HG02885 (cell line): ENCODE results near the gene INPP5D.
"Not testable (repeated sequence)": the region's sequence is repeated elsewhere in the genome, so short reads cannot be mapped to it uniquely, and the experiment has no call there.

Experiments used
- ATAC-seq: cut with Tn5 transposase; IDR thresholded peaks from one replicate; pipeline ENCODE4 v1.9.1; 2021; ENCODE audit warnings: mild to moderate bottlenecking; ENCODE audit not compliant: unreplicated experiment, poor library complexity

The INPP5D gene

DNA sequence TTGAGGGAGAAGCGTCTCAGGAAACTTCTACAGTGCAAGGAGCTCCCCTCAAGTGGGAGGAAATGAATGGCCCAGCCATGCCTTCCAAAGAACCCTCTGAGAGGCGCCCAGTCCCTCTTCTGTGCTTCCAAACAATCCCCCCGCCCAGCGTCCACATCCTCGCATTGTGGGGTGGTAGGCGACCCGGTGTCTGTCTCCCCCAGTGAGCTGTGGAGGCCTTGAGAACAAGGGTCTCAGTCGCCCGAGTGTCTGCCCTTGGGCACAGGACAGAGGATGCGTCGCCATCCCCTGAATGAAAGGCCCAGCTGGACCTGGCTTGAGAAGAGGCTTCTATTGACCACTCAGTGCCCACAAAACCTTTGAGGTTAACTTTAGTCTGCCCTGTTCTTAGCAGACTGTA, 29.7 kb downstream of the INPP5D start:
- ATAC-seq: no peak

DNA sequence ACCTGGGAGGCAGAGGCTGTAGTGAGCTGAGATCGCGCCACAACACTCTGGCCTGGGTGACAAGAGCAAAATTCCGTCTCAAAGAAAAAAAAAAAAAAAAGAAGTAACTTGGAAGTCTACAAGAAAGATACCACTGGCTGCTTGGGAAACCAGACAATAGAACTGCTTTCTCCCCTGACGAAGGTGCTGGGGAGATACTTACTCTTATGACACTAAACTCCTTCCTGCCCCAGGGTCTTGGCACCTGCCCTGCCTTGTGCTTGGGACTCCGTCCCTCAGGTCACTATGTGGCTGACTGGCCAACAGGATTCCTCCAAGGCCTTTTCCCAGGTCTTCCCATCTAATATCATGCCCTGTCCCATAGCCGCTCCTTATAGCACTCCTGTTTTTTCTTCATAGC, 30.7 kb downstream of the INPP5D start:
- no peak for ATAC-seq

DNA sequence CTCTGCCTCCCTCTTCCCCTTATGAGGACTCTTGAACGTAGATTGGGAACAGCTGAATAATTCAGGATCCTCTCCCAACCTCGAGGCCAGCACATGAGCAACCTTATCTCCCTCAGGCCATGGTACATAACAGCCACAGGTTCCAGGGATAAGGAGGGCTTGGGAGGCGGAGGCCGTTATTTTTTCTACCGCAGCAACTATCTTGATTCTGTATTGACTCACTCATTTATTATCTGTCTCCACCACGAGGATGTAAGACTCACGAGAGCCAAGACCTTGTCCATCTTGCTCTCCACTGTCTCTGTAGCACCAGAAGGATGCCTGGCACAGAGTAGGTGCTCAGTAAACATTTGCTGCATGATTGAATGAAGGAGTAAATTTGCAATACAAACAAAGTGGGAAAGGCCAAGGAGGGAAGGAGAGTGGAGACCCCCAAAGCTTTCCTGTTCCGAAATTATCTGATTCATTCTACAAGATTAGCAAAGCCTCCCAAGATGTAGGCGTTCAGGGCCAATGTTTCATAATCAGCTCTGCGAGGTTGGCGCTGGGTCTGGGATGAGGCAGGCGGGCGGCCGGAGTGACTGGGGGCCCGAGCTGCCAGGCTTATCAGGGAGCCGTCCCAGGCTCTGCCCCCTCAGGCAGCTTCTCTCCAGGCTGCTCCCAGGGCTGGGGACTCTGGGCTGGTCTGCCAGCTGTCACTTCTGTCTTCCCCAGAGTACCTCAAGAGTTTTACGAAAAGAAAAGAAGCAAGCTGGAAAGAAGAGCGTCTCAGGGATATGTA, 31.6 kb downstream of the INPP5D start:
- no peak for ATAC-seq

DNA sequence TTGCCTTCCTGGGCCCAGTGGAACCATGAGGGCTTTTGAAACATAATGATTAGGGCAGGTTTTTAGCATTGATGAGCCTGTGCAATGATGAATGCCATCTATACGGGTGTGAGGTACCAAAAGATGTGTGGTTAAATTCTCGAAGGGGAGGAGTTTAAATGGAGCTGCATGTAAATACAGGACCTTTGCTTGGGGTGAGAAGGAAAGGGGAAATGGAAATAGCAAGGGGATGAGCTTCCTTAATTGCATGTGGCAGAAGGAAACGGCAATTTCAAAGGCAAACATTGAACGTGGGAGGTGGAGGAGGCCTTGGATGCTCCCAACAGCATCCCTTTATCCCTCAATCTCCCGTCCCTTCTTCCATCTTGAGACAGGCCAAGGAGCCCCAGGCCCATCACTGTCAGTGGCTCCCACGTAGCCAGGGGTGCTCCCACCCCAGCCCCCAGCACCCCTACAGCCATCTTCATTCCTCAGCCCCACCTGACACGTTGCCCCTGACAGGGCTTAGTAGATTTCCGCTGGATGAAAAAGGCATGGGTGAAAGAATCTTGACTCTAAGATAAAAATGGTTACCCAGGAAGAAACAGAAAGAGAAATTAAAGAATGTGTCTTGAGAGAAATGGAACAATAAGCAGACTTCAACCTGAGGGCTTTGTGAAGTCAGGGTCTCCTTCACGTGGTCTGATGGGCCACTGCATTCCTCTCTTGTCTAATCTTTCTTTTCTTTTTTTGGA, 32.5 kb downstream of the INPP5D start:
- no peak for ATAC-seq

DNA sequence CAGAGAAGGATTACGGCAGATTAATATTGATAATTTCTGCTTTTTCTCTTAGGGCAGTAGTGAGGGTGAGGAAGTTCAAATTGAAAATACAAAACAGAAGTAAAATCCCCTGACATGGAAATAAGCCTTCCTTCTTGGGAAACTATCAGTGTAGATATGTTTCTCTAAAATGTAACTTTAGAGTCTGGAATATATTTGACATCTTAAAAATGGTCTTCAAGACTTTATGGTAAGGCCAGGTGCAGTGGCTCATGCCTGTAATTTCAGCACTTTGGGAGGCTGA, 33.0 kb downstream of the INPP5D start:
- no peak for ATAC-seq

DNA sequence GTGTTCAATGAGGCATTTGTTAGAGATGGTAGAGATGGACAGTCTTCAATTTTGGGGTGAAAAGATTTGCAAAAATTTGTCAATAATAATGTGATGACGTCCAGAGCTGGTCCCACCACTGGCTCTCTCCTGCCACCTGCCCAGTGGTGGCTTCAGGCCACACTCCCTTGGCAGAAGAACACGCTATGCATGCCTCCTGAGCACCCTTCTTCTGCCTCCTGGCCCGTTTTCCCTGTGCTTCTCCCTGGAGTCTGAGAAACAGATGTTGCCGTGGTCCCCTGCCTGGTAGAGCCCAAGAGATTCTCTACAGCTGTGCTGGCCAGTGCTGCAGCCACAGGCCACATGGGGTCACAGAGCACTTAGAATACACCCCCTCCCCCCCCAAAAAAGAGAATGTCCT, 33.6 kb downstream of the INPP5D start:
- no peak for ATAC-seq

DNA sequence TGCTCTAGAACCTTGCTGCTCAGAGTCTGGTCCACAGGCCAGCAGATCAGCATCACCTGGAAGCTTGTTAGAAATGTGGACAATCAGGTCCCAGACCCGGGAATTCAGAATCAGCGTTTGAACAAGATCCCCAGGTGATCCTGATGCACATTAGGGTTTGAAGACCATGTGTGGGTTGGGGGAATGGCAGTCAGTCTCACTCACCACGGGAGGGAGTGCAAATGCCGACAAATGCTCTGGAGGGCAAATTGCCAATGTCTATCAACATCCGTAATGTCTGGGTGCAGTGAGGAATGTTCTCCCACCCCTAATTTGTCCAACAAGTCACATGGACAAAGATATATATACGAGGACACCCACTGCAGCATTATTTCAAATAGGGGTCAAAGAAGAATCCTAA, 34.5 kb downstream of the INPP5D start:
- ATAC-seq: no peak

DNA sequence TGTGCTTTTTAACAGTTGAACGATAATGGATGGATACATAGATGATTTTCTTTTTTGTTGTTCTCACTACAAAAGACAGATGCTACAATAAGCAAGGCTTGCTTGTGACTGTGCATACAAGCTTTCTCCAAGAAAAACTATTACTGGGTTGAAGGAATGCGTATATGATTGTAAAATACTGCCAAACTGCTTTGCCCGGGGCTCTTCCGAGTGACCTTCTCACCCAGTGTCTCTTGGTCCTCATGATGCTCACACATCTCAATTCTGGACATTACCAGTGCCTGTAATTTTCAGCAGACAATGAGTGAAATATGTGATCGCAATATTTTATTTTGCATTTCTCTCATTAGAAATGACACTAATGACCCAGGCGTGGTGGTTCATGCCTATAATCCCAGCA, 35.9 kb downstream of the INPP5D start:
- ATAC-seq: no peak

DNA sequence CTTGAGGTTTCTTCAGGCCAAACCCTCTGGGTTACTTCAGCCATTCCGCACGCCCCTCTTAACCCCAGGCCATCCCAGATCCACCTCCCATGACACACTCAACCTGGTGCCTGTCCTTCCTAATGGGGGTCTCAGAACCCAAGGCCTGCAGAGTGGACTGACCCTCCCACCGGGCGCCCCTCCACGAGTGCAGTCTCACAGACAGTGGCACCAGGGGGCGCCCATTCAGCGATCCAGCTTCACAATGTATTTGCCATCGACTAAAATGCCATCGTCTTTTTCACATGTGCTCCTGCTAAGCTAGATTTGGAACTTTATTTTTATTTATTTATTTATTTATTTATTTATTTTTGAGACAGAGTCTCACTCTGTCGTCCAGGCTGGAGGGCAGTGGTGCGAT, 38.5 kb downstream of the INPP5D start:
- no peak for ATAC-seq

DNA sequence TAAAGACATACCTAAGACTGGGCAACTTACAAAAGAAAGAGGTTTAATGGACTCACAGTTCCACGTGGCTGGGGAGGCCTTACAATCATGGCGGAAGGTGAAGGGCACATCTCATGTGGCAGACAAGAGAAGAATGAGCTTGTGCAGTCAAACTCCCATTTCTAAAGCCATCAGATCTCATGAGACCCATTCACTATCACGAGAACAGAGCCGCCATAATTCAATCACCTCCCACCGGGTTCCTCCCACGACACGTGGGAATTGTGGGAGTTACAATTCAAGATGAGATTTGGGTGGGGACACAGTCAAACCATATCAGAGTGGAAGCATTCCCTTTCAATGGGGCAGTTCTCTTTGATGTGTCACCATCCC, 39.7 kb downstream of the INPP5D start:
- ATAC-seq: not testable (repeated sequence)

DNA sequence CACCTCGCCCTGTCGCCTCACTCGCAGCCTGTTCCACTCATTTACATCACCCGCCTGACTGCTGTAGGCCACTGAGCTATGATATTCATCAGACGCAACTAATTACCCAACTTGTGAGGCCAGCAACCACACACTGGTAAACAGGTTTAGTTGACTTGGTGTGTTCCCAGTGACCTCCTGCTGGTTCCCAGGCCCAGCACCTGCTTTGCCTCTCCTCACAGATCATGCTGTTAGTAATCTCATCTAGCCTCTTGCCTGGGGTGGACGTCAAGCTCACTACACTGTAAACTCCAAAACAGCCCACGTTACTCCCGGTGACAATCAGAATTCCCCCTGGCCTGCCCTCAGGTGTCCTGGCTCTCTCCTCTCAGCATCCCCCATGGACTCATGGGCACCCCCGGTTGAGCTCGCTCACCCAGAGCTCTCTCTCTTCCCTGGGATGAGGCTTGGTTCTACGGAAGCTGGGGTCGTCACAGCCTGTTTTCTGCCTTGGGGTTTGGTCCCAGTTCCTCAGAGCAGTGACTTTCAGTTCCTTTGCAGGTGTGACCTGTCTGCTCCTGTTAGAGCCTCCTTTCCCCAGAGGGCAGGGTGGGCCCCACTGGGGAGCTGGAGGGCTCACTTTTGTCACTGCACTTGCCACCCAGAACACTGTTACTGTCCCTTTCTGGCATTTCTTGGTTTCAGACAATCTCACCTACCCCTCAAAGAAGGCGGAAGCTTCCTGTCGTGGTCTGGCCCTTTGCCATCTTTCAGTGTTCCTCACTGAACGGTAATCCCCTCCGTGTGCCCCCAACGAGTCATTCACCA, 40.3 kb downstream of the INPP5D start:
- peak; percentile 83 for ATAC-seq

DNA sequence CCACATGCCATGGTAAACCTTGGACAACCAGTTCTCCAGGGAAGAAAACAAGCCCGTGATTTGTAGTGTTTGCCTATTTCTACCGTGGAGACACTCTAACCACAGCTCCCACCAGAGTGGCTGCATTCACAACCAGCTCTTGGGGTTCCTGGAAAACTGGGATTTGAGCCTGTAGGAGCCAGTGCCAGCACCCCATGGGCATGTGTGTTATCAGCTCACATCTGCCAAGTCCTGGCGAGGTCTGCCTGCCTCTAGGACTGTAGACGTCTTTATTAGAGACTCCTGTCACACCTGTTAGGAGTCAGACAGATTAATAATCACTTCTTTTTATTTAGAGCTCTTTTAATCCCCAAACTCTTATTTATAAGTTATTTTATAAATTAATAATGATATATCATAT, 41.0 kb downstream of the INPP5D start:
- ATAC-seq: no peak

DNA sequence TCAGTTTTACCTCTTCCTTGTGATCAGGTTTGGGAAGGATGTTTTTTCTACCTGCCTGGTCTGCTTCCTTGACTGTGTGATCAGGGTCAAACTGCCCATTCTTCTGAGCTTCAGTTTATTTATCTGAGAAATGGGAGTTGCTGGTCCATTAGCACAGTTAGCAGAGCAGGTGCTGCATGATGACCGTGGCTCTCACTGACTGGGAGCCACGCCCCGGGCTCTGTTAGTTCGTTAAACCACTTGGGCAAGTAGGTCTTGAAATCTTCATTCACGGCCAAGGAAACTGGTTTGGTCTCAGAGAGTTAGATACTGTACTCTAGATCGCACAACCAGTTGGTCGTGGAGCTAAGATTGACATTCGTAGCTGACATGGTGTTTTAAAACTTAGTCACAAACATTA, 41.7 kb downstream of the INPP5D start:
- no peak for ATAC-seq

DNA sequence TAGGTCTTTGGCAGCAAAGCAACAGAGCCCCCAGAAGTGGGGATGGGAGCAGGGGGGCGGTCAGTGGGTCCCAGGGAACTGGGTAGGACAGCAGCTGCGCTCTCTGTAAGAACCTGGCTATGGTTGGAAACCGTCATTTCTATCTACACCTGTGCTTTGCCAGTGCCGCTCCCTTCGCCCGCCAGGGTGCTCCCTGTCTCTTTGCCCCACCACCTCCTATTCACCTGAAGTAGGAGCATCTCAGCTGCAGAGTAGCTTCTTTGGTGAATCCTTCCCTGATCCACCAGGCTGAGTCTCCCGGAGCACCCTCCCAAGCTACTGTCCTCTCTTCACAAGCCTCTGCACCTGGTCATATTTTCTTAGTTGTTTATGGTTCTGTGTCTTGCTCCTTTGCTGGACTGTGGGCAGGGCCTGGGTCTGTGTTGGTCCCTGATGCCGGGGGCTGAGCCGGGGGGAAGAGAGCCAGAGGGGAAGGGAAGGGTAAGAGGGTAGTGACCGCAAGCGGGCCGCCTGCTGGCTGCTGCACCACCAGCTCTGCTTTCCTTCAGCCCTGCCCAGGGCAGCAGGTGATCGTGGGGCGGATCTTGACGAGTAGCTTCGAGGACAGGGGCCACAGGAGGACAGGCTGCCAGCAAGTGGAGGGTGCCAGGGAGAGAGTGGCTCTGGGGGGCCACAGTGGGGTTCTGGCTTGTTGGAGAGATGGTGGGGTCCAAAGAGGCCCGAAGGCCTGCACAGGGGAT, 45.2 kb downstream of the INPP5D start:
- ATAC-seq: no peak

DNA sequence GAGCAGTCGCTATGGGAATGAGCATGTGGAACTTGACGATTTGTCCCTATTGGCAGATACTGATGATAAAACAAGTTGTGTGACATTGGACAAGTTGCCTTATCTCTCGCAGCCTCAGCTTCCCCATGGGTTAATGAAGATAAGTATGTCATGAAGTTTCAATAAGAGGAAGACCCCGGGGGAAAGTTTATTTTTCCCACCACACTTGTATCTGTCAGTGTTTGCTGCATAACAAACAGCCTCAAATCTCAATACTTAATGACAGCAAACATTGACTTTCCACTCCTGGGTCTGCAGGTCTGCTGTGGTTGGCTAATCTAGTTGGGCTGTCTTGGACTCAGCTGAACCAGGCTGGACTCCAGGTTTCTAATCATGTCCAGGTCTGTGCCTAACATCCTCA, 45.8 kb downstream of the INPP5D start:
- ATAC-seq: no peak

DNA sequence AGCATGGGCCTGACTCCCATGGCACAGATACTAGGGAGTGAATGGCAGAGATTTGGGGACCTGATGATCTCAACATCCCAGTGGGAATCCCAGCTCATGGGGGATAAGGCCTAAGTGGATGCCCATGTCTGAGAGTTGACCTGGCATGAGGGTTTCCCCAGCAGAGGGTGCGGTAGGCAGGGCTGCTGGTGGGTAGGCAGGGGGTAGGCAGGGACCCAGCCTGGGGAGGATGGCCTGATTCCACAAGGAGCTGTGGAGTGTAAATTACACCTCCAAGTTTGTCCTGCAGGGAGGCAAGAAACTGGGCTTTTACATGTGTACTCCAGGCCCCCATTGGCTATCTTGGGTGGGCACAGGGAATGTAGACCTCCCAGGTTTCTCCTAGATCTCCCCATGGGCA, 46.9 kb downstream of the INPP5D start:
- no peak for ATAC-seq

DNA sequence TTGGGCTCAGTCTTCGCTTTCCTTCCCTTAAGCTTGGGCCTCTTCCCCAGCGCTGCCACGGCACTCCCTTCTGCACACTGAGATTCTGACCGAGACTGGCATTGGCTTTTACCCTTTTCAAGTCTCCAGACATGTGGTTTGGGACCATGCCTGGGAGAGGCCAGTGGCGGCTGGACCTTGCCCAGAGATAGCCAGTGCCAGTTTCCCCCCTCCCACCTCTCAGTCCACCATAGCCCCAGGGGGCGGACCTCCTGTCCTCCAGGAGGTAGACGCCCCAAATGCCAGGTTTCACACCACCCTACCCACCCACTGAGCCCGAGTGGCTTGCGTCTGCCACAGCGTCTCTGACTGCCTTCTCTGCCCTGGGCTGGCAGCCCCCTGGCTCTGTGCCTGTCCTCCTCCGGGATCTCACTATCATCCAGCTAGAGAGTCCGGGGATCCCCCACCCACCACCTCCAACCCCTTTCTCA, 47.7 kb downstream of the INPP5D start:
- no peak for ATAC-seq

DNA sequence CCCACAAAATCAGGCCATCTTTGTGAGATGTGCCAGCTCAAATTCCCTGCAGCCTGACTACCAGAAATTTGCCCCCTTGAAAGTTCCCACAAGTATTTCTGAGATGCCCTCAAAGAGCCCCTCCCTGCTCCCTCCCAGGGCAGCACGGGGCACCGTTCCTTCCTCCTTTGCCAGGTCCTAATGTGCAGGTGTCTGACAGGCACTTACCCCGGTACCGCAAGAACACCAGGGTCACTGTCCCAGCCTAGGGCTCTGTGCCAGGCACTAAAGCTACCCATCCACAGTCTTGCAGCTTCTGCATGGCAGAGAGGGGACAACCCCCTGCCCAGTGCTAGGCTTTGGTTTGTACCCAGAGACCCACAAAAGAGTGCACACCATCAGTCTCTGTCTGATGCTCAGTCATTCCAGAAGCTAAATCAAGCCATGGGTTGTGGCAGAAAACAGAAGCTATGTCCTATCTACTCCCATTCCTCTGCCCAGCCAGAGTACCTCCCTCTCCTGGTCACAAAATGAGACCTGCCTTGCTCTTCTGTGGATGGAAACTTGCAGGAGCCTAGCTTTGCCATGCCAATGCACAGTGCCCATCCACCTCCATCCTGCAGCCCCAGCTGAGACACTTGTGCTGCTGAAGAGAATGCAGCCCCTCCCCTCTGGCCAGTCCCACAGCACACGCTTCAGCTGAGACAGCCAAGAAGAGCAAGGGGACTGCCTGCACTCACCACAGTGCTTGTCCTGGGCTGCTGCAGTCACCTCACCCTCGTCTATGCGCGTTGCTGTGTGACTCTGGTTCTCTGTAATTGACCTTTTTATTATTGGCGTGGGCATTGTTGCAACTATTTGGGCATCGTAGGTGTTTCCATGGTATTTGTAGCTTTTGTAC, 48.7 kb downstream of the INPP5D start:
- peak; percentile 53 for ATAC-seq

DNA sequence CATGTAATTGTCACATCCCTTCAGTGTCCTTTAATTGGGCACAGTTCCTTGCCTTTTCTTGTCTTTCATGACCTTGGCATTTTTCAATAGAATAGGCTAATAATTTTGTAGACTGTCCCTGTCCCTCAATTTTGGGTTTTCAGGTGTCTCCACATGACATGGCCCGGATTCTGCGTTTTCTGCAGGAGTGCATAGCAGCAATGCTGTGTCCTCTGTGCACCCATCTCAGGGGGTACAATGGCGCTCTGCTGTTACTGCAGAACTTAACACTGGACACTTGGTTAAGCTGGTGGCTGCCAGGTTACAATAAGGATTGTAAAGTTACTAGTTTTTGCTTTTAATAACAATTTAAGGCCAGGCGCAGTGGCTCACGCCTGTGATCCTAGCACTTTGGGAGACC, 51.3 kb downstream of the INPP5D start:
- ATAC-seq: no peak

DNA sequence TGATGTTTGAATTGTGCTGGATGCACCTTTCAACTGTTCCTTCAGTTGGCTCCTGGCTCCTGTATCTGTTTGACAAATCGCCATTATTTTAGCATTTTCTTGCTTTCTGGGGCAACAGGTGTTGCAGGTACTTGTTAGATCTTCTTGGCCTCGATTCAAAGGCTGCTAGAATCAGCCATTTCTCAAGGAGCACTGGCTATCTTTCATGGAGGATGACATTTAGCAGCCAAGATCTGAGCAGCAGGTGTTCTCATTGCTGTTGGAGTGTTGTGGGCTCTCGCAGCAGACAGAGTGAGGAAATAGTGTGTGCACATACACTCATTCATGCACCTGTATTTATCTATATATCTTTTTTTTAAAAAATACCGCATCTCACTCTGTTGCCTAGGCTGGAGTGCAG, 52.2 kb downstream of the INPP5D start:
- ATAC-seq: no peak
